GM23338 (cell line): ENCODE measurements around the gene SIK2. TPM values are rescaled to one million over a fixed set of nuclear protein-coding genes. Genes with fewer than 3 reads are reported as not detected.
A peak's percentile ranks its signal among the peaks of the same experiment; 100 is the strongest.

Experiments
- ATAC-seq: fragments of 200-7000 bp; cut with Tn5 transposase; 3 replicates; pipeline ENCODE4 v1.9.1; 2020
- DNase-seq: peaks from one replicate; pipeline ENCODE4 v3.0.0-alpha.2; 2015; ENCODE audit warnings: low spot score
- H2AFZ ChIP-seq: fragments of 200-600 bp; sonication (generic); 2 replicates; pipeline ENCODE4 v1.8.0; 2016; ENCODE audit warnings: antibody characterized with exemption, mild to moderate bottlenecking, moderate library complexity
- H3F3A ChIP-seq: fragments of 200-600 bp; sonication (generic); replicated peaks from 2 replicates; pipeline ENCODE4 v1.8.0; 2017; ENCODE audit warnings: antibody characterized with exemption, mixed run types, low read depth
- H3K27ac ChIP-seq: fragments of 200-600 bp; sonication (generic); 2 replicates; pipeline ENCODE4 v1.6.1; 2016; ENCODE audit warnings: low read depth
- H3K27me3 ChIP-seq: fragments of 200-600 bp; sonication (generic); 2 replicates; pipeline ENCODE4 v1.8.0; 2016; ENCODE audit warnings: mild to moderate bottlenecking, mixed run types, moderate library complexity; ENCODE audit not compliant: insufficient read depth
- H3K36me3 ChIP-seq: fragments of 200-600 bp; sonication (generic); 2 replicates; pipeline ENCODE4 v1.8.0; 2016; ENCODE audit warnings: mild to moderate bottlenecking; ENCODE audit not compliant: insufficient read depth
- H3K4me1 ChIP-seq: fragments of 200-600 bp; sonication (generic); 2 replicates; pipeline ENCODE4 v1.8.0; 2016; ENCODE audit warnings: mild to moderate bottlenecking, moderate library complexity; ENCODE audit not compliant: insufficient read depth
- H3K4me2 ChIP-seq: fragments of 200-600 bp; sonication (generic); 2 replicates; pipeline ENCODE4 v1.7.1; 2017; ENCODE audit warnings: mixed run types
- H3K4me3 ChIP-seq: fragments of 200-600 bp; sonication (generic); 2 replicates; pipeline ENCODE4 v1.6.1; 2016; ENCODE audit warnings: mixed run types
- H3K79me2 ChIP-seq: fragments of 200-600 bp; sonication (generic); replicated peaks from 2 replicates; pipeline ENCODE4 v1.8.0; 2017; ENCODE audit warnings: mild to moderate bottlenecking; ENCODE audit not compliant: insufficient read depth
- H3K9me2 ChIP-seq: fragments of 200-600 bp; sonication (generic); 2 replicates; pipeline ENCODE4 v1.8.0; 2017; ENCODE audit not compliant: insufficient read depth
- H4K20me1 ChIP-seq: fragments of 200-600 bp; sonication (generic); replicated peaks from 2 replicates; pipeline ENCODE4 v1.8.0; 2017; ENCODE audit warnings: mild to moderate bottlenecking; ENCODE audit not compliant: insufficient read depth
- H3K27ac Mint-ChIP-seq: 2 replicates; pipeline ENCODE4 v1.8.0; 2020; ENCODE audit warnings: inconsistent platforms, mild to moderate bottlenecking, moderate library complexity, mixed read lengths
- H3K27me3 Mint-ChIP-seq: 3 replicates; pipeline ENCODE4 v1.8.0; 2022; ENCODE audit warnings: low read depth, mild to moderate bottlenecking, moderate library complexity, mixed read lengths, inconsistent platforms; ENCODE audit not compliant: insufficient read depth, poor library complexity
- H3K36me3 Mint-ChIP-seq: 3 replicates; pipeline ENCODE4 v1.8.0; 2021; ENCODE audit warnings: low read depth, mild to moderate bottlenecking, inconsistent platforms, moderate library complexity, mixed read lengths
- H3K4me1 Mint-ChIP-seq: 3 replicates; pipeline ENCODE4 v1.8.0; 2020; ENCODE audit warnings: mild to moderate bottlenecking, inconsistent platforms, mixed read lengths
- H3K4me3 Mint-ChIP-seq: 3 replicates; pipeline ENCODE4 v1.8.0; 2021; ENCODE audit warnings: moderate library complexity, mild to moderate bottlenecking, inconsistent platforms, mixed read lengths
- H3K9me3 Mint-ChIP-seq: 3 replicates; pipeline ENCODE4 v1.8.0; 2020; ENCODE audit warnings: moderate library complexity, mild to moderate bottlenecking, inconsistent platforms, mixed read lengths
- CREB1 ChIP-seq: fragments of 250-450 bp; sonication (Bioruptor Pico); IDR thresholded peaks from 2 replicates; pipeline ENCODE4 v1.5.0; 2020; ENCODE audit warnings: low read depth, mild to moderate bottlenecking, moderate library complexity
- EZH2 ChIP-seq: fragments of 200-600 bp; sonication (generic); IDR thresholded peaks from one replicate; pipeline ENCODE4 v1.8.0; 2017; ENCODE audit warnings: antibody characterized with exemption, mild to moderate bottlenecking, low read depth; ENCODE audit not compliant: unreplicated experiment
- EZH2phosphoT487 ChIP-seq: fragments of 200-600 bp; sonication (generic); IDR thresholded peaks from one replicate; pipeline ENCODE4 v1.8.1; 2018; ENCODE audit warnings: antibody characterized with exemption; ENCODE audit not compliant: unreplicated experiment
- JUNB ChIP-seq: IDR thresholded peaks from one replicate; pipeline ENCODE4 v1.6.1; 2016; ENCODE audit warnings: antibody characterized with exemption; ENCODE audit not compliant: unreplicated experiment
- NANOG ChIP-seq: IDR thresholded peaks from 2 replicates; pipeline ENCODE4 v1.6.1; 2016; ENCODE audit warnings: antibody characterized with exemption, borderline replicate concordance
- POLR2AphosphoS5 ChIP-seq: IDR thresholded peaks from 2 replicates; pipeline ENCODE4 v1.6.1; 2016; ENCODE audit warnings: antibody characterized with exemption, low read depth
- STAT1 ChIP-seq: IDR thresholded peaks from one replicate; pipeline ENCODE4 v1.6.1; 2016; ENCODE audit warnings: antibody characterized with exemption; ENCODE audit not compliant: unreplicated experiment
- ZNF114 ChIP-seq: fragments of 250-450 bp; sonication (Bioruptor Pico); IDR thresholded peaks from 2 replicates; pipeline ENCODE4 v1.5.0; 2020; ENCODE audit warnings: mild to moderate bottlenecking, moderate library complexity
- ZNF331 ChIP-seq: fragments of 250-450 bp; sonication (Bioruptor Pico); IDR thresholded peaks from 2 replicates; pipeline ENCODE4 v1.5.0; 2020; ENCODE audit warnings: low read depth, mild to moderate bottlenecking, moderate library complexity
- polyA plus RNA-seq: library from polyadenylated mRNA; unstranded; fragments of >200 nt; fragmentation: Nextera tagmentation; extraction: Ambion mirVana; gene quantifications from 2 replicates; pipeline ENCODE4 v1.2.1, GENCODE V29; 2016
- total RNA-seq: library from RNA; depleted of rRNA; stranded (reverse); fragments of >200 nt; shearing (Covaris generic); gene quantifications from 2 replicates; pipeline ENCODE4 v1.2.3, GENCODE V29; 2014
- TF ChIP-seq, protein P1 (sequence below): IDR thresholded peaks from one replicate; pipeline ENCODE4 v1.6.1; 2018; ENCODE audit warnings: antibody characterized with exemption; ENCODE audit not compliant: unreplicated experiment
- TF ChIP-seq, protein P2 (sequence below), 2 experiments: fragments of 200-600 bp in 1 of 2; sonication (generic) in 1 of 2; conservative IDR thresholded peaks; 2 replicates each; pipeline versions ENCODE4 v1.5.1 to v1.6.1; 2016 to 2017; ENCODE audit warnings: antibody characterized with exemption in 2 of 2, low read depth in 2 of 2, mild to moderate bottlenecking in 2 of 2, moderate library complexity in 1 of 2
- TF ChIP-seq, protein P3 (sequence below): fragments of 250-450 bp; sonication (Bioruptor Pico); IDR thresholded peaks from 2 replicates; pipeline ENCODE4 v1.5.0; 2020; ENCODE audit warnings: mild to moderate bottlenecking, moderate library complexity
- TF ChIP-seq, protein P4 (sequence below): IDR thresholded peaks from 2 replicates; pipeline ENCODE4 v1.6.1; 2016; ENCODE audit warnings: antibody characterized with exemption

SIK2 gene
- total and polyA plus RNA-seq, 2 experiments from 2014 or later, result 2.3 to 6.7 TPM

DNA sequence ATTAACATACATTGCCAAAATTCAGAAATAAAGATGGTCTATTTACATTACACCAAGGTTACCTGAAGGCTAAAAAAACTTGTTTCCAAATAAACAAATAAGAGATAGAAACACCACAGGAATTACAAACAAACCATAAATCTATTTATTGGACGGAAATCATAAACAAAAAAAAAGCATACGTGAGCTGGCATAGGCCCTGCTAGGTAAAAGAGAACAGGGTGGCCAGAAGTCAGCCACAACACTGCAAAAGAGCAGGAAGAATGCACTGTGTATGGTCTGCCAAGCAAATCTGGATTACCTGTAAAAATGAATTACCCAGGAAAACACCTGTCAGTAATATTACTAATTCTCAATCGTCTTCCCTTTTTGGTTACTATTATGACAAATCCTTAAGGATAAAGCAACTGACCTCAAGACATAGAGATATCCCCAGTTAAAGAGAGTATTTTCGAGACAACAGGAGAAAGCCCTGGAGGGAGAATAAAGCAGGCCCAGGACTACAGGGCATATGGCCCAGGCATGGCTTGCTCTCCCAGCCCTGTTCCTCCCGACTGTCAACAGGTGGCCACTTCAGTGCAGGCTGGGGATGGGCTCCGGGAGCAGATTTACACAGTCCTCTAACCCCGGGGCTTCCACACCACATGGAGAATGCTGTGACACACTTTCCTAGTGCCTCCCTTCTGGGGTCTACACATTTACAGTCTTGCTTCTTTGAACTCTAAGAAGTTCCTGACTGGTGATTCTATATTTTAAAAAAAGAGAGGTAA is 146.0 kb downstream of the SIK2 start:
- H3K79me2 ChIP-seq, result peaks cover 14% of the 10 kb centered on the region; the same call in 1 of the 2 replicates
- H3K4me1 ChIP-seq, result no peaks in the 10 kb centered on the region
- Mint-ChIP-seq H3K27me3 (no peaks in the 10 kb centered on the region), H3K36me3 (peaks cover 82% of the 10 kb centered on the region), H3K9me3 (no peaks in the 10 kb centered on the region), H3K27ac (no peak overlapping the region), H3K4me1 (no peaks in the 10 kb centered on the region), H3K4me3 (no peak overlapping the region)
- TF ChIP-seq, protein P1, sequence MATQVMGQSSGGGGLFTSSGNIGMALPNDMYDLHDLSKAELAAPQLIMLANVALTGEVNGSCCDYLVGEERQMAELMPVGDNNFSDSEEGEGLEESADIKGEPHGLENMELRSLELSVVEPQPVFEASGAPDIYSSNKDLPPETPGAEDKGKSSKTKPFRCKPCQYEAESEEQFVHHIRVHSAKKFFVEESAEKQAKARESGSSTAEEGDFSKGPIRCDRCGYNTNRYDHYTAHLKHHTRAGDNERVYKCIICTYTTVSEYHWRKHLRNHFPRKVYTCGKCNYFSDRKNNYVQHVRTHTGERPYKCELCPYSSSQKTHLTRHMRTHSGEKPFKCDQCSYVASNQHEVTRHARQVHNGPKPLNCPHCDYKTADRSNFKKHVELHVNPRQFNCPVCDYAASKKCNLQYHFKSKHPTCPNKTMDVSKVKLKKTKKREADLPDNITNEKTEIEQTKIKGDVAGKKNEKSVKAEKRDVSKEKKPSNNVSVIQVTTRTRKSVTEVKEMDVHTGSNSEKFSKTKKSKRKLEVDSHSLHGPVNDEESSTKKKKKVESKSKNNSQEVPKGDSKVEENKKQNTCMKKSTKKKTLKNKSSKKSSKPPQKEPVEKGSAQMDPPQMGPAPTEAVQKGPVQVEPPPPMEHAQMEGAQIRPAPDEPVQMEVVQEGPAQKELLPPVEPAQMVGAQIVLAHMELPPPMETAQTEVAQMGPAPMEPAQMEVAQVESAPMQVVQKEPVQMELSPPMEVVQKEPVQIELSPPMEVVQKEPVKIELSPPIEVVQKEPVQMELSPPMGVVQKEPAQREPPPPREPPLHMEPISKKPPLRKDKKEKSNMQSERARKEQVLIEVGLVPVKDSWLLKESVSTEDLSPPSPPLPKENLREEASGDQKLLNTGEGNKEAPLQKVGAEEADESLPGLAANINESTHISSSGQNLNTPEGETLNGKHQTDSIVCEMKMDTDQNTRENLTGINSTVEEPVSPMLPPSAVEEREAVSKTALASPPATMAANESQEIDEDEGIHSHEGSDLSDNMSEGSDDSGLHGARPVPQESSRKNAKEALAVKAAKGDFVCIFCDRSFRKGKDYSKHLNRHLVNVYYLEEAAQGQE, result no peak
- TF ChIP-seq, protein P2, sequence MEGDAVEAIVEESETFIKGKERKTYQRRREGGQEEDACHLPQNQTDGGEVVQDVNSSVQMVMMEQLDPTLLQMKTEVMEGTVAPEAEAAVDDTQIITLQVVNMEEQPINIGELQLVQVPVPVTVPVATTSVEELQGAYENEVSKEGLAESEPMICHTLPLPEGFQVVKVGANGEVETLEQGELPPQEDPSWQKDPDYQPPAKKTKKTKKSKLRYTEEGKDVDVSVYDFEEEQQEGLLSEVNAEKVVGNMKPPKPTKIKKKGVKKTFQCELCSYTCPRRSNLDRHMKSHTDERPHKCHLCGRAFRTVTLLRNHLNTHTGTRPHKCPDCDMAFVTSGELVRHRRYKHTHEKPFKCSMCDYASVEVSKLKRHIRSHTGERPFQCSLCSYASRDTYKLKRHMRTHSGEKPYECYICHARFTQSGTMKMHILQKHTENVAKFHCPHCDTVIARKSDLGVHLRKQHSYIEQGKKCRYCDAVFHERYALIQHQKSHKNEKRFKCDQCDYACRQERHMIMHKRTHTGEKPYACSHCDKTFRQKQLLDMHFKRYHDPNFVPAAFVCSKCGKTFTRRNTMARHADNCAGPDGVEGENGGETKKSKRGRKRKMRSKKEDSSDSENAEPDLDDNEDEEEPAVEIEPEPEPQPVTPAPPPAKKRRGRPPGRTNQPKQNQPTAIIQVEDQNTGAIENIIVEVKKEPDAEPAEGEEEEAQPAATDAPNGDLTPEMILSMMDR (conservative IDR thresholded peaks at IDR 0.05; ENCODE audit: low read depth in 2 of 2), result no peak
- TF ChIP-seq, protein P3, sequence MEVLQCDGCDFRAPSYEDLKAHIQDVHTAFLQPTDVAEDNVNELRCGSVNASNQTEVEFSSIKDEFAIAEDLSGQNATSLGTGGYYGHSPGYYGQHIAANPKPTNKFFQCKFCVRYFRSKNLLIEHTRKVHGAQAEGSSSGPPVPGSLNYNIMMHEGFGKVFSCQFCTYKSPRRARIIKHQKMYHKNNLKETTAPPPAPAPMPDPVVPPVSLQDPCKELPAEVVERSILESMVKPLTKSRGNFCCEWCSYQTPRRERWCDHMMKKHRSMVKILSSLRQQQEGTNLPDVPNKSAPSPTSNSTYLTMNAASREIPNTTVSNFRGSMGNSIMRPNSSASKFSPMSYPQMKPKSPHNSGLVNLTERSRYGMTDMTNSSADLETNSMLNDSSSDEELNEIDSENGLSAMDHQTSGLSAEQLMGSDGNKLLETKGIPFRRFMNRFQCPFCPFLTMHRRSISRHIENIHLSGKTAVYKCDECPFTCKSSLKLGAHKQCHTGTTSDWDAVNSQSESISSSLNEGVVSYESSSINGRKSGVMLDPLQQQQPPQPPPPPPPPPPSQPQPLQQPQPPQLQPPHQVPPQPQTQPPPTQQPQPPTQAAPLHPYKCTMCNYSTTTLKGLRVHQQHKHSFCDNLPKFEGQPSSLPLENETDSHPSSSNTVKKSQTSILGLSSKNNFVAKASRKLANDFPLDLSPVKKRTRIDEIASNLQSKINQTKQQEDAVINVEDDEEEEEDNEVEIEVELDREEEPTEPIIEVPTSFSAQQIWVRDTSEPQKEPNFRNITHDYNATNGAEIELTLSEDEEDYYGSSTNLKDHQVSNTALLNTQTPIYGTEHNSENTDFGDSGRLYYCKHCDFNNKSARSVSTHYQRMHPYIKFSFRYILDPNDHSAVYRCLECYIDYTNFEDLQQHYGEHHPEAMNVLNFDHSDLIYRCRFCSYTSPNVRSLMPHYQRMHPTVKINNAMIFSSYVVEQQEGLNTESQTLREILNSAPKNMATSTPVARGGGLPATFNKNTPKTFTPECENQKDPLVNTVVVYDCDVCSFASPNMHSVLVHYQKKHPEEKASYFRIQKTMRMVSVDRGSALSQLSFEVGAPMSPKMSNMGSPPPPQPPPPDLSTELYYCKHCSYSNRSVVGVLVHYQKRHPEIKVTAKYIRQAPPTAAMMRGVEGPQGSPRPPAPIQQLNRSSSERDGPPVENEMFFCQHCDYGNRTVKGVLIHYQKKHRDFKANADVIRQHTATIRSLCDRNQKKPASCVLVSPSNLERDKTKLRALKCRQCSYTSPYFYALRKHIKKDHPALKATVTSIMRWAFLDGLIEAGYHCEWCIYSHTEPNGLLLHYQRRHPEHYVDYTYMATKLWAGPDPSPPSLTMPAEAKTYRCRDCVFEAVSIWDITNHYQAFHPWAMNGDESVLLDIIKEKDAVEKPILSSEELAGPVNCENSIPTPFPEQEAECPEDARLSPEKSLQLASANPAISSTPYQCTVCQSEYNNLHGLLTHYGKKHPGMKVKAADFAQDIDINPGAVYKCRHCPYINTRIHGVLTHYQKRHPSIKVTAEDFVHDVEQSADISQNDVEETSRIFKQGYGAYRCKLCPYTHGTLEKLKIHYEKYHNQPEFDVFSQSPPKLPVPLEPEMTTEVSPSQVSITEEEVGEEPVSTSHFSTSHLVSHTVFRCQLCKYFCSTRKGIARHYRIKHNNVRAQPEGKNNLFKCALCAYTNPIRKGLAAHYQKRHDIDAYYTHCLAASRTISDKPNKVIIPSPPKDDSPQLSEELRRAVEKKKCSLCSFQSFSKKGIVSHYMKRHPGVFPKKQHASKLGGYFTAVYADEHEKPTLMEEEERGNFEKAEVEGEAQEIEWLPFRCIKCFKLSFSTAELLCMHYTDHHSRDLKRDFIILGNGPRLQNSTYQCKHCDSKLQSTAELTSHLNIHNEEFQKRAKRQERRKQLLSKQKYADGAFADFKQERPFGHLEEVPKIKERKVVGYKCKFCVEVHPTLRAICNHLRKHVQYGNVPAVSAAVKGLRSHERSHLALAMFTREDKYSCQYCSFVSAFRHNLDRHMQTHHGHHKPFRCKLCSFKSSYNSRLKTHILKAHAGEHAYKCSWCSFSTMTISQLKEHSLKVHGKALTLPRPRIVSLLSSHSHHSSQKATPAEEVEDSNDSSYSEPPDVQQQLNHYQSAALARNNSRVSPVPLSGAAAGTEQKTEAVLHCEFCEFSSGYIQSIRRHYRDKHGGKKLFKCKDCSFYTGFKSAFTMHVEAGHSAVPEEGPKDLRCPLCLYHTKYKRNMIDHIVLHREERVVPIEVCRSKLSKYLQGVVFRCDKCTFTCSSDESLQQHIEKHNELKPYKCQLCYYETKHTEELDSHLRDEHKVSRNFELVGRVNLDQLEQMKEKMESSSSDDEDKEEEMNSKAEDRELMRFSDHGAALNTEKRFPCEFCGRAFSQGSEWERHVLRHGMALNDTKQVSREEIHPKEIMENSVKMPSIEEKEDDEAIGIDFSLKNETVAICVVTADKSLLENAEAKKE (CRISPR knock-in tag), result no peak
- TF ChIP-seq NANOG (no peak), EZH2 (no peak), STAT1 (no peak), ZNF114 (CRISPR knock-in tag) (no peak), ZNF331 (CRISPR knock-in tag) (no peak), POLR2AphosphoS5 (no peak), JUNB (no peak), CREB1 (CRISPR knock-in tag) (no peak), EZH2phosphoT487 (no peak)
- TF ChIP-seq, protein P4, sequence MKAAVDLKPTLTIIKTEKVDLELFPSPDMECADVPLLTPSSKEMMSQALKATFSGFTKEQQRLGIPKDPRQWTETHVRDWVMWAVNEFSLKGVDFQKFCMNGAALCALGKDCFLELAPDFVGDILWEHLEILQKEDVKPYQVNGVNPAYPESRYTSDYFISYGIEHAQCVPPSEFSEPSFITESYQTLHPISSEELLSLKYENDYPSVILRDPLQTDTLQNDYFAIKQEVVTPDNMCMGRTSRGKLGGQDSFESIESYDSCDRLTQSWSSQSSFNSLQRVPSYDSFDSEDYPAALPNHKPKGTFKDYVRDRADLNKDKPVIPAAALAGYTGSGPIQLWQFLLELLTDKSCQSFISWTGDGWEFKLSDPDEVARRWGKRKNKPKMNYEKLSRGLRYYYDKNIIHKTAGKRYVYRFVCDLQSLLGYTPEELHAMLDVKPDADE, result no peak
- no peaks in the 10 kb centered on the region for H3K9me2 ChIP-seq
- no peak overlapping the region for H3K4me2 ChIP-seq
- H3F3A ChIP-seq, result peaks cover under 1% of the 10 kb centered on the region; the same call in 1 of the 2 replicates
- no peak overlapping the region for H2AFZ ChIP-seq
- ATAC-seq, result peak; percentile 61
- no peak for DNase-seq
- H3K36me3 ChIP-seq, result peaks cover 66% of the 10 kb centered on the region
- no peak overlapping the region for H3K4me3 ChIP-seq
- peaks cover 19% of the 10 kb centered on the region for H4K20me1 ChIP-seq
- no peaks in the 10 kb centered on the region for H3K27me3 ChIP-seq
- H3K27ac ChIP-seq, result no peak overlapping the region
